Heart left ventricle (tissue), 16 donors: ENCODE measurements around the gene VPS18. TPM values are rescaled to one million over a fixed set of nuclear protein-coding genes. Genes with fewer than 3 reads are reported as not detected.

ENCODE experiments used
- ATAC-seq, 4 donors: fragments of 200-7000 bp; cut with Tn5 transposase; one replicate each; pipeline ENCODE4 v1.9.1; 2020 to 2022; ENCODE audit warnings: moderate library complexity in 4 of 4, mild to moderate bottlenecking in 3 of 4, moderate number of reproducible peaks in 1 of 4
- DNase-seq, 5 donors: peaks; one replicate each; pipeline ENCODE4 v3.0.0-alpha.2; 2020
- H3K27ac ChIP-seq, 12 donors: fragments of 200-600 bp; sonication (generic) in 4 of 12; one replicate each; pipeline versions ENCODE4 v1.5.0 to v1.8.0; 2016 to 2022; ENCODE audit warnings: mild to moderate bottlenecking in 2 of 12
- H3K27me3 ChIP-seq, 9 donors: fragments of 200-600 bp; sonication (generic) in 2 of 9; one replicate each; pipeline versions ENCODE4 v1.5.1 to v1.8.0; 2016 to 2022; ENCODE audit warnings: mild to moderate bottlenecking in 3 of 9
- H3K36me3 ChIP-seq, 9 donors: fragments of 200-600 bp; sonication (generic) in 2 of 9; one replicate each; pipeline versions ENCODE4 v1.5.0 to v1.8.0; 2018 to 2022; ENCODE audit warnings: mild to moderate bottlenecking in 2 of 9
- H3K4me1 ChIP-seq, 12 donors: fragments of 200-600 bp; sonication (generic) in 4 of 12; one replicate each; pipeline versions ENCODE4 v1.5.0 to v1.8.0; 2016 to 2022; ENCODE audit warnings: mild to moderate bottlenecking in 3 of 12
- H3K4me3 ChIP-seq, 12 donors: fragments of 200-600 bp; sonication (generic) in 4 of 12; one replicate each; pipeline versions ENCODE4 v1.5.0 to v1.8.0; 2017 to 2022; ENCODE audit warnings: mild to moderate bottlenecking in 9 of 12, moderate library complexity in 4 of 12
- H3K9me3 ChIP-seq, 12 donors: fragments of 200-600 bp; sonication (generic) in 4 of 12; one replicate each; pipeline versions ENCODE4 v1.5.0 to v1.8.0; 2016 to 2022; ENCODE audit warnings: mild to moderate bottlenecking in 1 of 12
- POLR2A ChIP-seq, 2 donors: fragments of 450-650 bp; IDR thresholded peaks; one replicate each; pipeline ENCODE4 v1.6.1; 2017; ENCODE audit warnings: antibody characterized with exemption in 2 of 2, mild to moderate bottlenecking in 2 of 2, moderate library complexity in 2 of 2
- WGBS, 4 donors: extraction: QIAGEN DNeasy Blood & Tissue Kit in 2 of 4; methylation state at CpG; one replicate each; pipeline versions ENCODE4 v1.1.5 to v1.1.7; 2013 to 2018; 5-methylcytosine and 5-hydroxymethylcytosine counted together
- intact Hi-C, 10 donors: fragments of 100-400 bp; cut with DNase I; formaldehyde crosslinking; loops; one replicate each; pipeline versions ENCODE4 v1.11.1 to v1.14.2; 2022
- polyA plus RNA-seq, 2 donors: library from polyadenylated mRNA; stranded (reverse); fragments of 200-250 nt; gene quantifications; one replicate each; pipeline ENCODE4 v1.2.3, GENCODE V29; 2013
- total RNA-seq, 9 donors: library from RNA; depleted of rRNA in 2 of 9; stranded (reverse); fragments of >200 nt in 2 of 9; fragmentation: NEBNext Ultra II Directional in 3 of 9; extraction: Animal tissue kit (Norgen Biotek cat#: 25700) in 3 of 9; gene quantifications; one replicate each; pipeline versions ENCODE4 v1.1.0 to v1.2.4, GENCODE V29; 2016 to 2023
- TF ChIP-seq, protein P1 (sequence below), 12 donors: fragments of 200-600 bp; sonication (generic) in 4 of 12; IDR thresholded peaks; one replicate each; pipeline versions ENCODE4 v1.5.0 to v1.8.0; 2018 to 2022; ENCODE audit warnings: antibody characterized with exemption in 12 of 12, mild to moderate bottlenecking in 5 of 12
- donor health status: ischemic (EF 13 %, LVEDD 7.1; RV severe dilation, severe dysfunction).
- donor health status: healthy with polysubstance abuse.
- donor health status: DM: no; HTN: yes; CAD: no.
- donor health status: DM: no; HTN: no; CAD: no.
- donor health status: ischemic (EF 25% LVEDD 6.9; RV normal size, moderate dysfunction).
- donor health status: ischemic (EF 25% LVEDD 5.7; RV mildly dilated, moderate dysfunction).
- donor health status: healthy.
- donor health status: DM: yes; HTN: yes; CAD: no.
- donor health status: ischemic (EF 35%, LVEDD 5.7; RV mildly dilated, moderate dysfunction).
- donor health status: nonischemic (EF 11% LVEDD 7.7; RV severe dilation, severe dysfunction).
- donor health status: DM: yes; HTN: yes; CAD: no.
- donor health status: PGD.
- donor health status: ischemic (EF 29% LVEDD 5.4; RV normal size, mild dysfunction).
- donor health status: nonischemic (EF 23%, LVEDD 6.1; RV moderate dilation, normal function).

Gene VPS18
- total and polyA plus RNA-seq, 11 donors = 14.7 to 29.2 (median 21.3) TPM

DNA sequence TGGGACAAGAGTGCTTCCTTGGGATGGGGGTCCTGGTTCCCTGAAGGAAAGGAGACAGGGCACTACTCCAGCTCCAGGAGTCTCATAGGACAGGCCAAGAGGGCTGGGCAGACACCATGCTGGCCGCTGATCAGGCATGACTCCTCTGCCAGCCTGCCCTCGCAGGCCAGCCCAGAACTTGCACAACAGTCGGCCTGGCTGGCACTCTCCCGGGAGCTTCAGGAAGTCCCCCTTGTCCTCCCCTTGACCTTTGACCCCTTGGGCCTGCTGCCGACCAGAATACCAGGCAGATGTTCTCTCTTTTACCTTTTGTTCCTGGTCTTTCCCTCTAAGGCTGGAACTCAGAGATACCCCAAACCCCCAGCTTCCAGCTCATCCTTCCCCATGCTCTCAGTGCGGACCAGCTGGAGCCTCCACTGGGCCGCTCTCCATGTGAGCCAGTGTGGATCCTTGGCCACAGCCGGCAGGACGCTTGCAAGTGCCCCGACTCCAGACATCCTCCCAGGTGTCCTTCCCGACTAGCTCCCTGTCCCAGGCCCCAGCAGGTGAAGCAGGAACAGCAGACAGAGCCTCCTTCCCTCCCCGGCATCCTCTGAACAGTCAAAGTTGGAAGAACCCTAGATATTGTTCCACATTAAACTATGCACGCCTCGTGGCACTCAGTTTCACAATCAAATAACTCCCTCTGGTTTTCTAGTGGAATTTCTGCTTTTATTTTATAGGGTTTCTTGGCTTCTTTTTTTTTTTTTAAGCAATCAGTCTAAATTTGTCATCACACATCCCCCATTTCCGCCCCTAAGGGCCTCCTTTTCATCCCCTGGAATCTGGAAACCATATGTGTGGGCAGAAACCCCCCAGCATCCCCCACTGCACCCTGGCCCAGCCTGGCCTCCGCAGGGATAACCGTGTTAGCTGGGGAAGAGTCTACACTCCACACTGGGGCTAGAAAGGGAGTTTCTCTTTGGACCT is 15.7 kb downstream of the VPS18 start:
- no peak for ATAC-seq
- H3K4me1 ChIP-seq = peaks cover 4 to 59% (median 33%) of the 10 kb centered on the region in 12 donors

DNA sequence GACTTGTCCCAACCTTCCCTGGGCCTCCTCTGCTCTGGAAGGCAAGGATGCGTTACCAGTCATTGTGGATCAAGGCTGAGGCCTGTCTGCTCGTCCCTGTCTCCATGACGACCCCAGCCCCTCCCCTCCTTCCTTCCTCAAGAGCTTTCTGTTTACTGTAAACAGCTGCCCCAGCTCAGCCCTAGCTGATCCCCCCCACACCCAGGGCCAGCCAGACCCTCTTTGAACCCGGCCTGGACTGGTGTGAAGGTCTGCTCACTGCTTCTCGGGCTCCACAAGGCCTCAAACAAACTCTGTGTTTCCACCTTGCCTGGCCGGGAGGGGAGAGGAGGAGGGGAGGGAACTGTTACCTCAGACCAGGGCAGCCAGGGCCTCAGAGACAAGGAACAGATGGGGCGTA is 16.9 kb downstream of the VPS18 start:
- TF ChIP-seq, protein P1, sequence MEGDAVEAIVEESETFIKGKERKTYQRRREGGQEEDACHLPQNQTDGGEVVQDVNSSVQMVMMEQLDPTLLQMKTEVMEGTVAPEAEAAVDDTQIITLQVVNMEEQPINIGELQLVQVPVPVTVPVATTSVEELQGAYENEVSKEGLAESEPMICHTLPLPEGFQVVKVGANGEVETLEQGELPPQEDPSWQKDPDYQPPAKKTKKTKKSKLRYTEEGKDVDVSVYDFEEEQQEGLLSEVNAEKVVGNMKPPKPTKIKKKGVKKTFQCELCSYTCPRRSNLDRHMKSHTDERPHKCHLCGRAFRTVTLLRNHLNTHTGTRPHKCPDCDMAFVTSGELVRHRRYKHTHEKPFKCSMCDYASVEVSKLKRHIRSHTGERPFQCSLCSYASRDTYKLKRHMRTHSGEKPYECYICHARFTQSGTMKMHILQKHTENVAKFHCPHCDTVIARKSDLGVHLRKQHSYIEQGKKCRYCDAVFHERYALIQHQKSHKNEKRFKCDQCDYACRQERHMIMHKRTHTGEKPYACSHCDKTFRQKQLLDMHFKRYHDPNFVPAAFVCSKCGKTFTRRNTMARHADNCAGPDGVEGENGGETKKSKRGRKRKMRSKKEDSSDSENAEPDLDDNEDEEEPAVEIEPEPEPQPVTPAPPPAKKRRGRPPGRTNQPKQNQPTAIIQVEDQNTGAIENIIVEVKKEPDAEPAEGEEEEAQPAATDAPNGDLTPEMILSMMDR (IDR thresholded peaks at IDR 0.05) = no peak
- TF ChIP-seq POLR2A (IDR thresholded peaks at IDR 0.05) = no peak
- Histone ChIP-seq H3K27ac (peak overlapping the region in 1 of 12 donors; percentile 9), H3K27me3 (no peaks in the 10 kb centered on the region), H3K4me3 (no peak overlapping the region), H3K36me3 (no peaks in the 10 kb centered on the region), H3K9me3 (no peaks in the 10 kb centered on the region), H3K4me1 (peaks cover 0 to 55% (median 31%) of the 10 kb centered on the region in 12 donors)
- ATAC-seq (no peak), DNase-seq (no peak)
- intact Hi-C loops = no loop called here
- WGBS, 4 donors = 60 to 81% (median 66%) methylated on average over 7 of the region's 7 CpGs

More for the DNA sequence above, 15.7 kb downstream of the VPS18 start:
- Histone ChIP-seq H3K36me3 (peaks cover 0 to under 1% (median 0%) of the 10 kb centered on the region in 9 donors), H3K4me3 (no peak overlapping the region), H3K9me3 (no peaks in the 10 kb centered on the region), H3K27ac (peak overlapping the region in 4 of 12 donors; percentile 7 to 100 (median 32)), H3K27me3 (no peaks in the 10 kb centered on the region)
- intact Hi-C loops = loop anchor here in 7 of 10 donors (5.0 to 10.0 kb wide), 5 partner anchors 32 to 425 kb away; partner anchors contain the start of genes INO80 (in 4 of the 7), NUSAP1 (in 1 of the 7) and OIP5 (in 1 of the 7)
- 62 to 73% (median 70%) methylated on average over 14 to 17 of the region's 17 CpGs for whole genome bisulfite sequencing, 4 donors
- no peak for TF ChIP-seq POLR2A (IDR thresholded peaks at IDR 0.05)
- TF ChIP-seq, protein P1 (IDR thresholded peaks at IDR 0.05) = no peak
- peak in 1 of 5 donors; percentile 63 for DNase-seq

DNA sequence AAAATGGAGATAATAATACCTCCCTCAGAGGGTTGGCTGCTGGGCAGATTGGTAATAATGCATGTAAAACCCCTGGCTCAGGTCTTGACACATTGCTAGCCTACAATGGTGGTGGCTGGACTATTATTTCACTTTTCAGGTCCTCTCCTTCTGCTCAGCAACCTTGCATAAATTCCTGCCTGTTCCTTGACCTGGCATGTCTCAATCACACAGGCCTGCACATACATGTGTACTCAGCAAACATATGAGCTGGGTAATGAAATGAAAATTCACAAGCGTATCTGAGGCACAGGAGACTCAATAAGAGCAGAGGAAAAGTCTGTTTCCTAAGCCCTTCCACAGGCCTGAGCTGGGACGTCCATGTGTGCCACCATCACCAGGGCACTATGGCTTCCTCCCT is 17.4 kb downstream of the VPS18 start:
- Histone ChIP-seq H3K36me3 (no peaks in the 10 kb centered on the region), H3K4me1 (peaks cover 0 to 54% (median 27%) of the 10 kb centered on the region in 12 donors), H3K27ac (no peak overlapping the region), H3K9me3 (no peaks in the 10 kb centered on the region), H3K4me3 (no peak overlapping the region), H3K27me3 (no peaks in the 10 kb centered on the region)
- DNase-seq (no peak), ATAC-seq (no peak)
- intact Hi-C loops = no loop called here
- TF ChIP-seq, protein P1 (IDR thresholded peaks at IDR 0.05) = no peak
- no peak for TF ChIP-seq POLR2A (IDR thresholded peaks at IDR 0.05)
- WGBS, 4 donors = 85 to 91% (median 87%) methylated on average over 2 of the region's 2 CpGs

DNA sequence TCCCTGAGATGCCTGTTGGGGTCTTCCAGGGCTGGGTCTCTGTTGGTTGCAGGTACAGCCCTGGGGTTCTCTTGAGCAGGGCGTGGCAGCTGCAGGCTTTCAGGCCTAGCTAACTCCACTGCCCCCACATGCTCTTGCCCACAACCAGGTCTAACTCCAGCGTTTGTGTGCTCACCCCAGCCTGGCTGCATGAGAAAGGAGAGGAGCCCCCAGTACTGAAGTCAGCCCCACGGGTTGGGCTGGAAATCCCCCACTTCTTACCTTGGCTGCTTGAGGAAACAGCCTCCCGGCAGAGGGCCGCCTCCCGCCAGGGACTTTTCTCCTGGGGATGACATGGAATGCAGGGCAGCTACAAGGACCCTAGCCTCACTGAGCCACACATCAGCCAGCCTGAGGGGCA is 18.2 kb downstream of the VPS18 start:
- TF ChIP-seq, protein P1 (IDR thresholded peaks at IDR 0.05) = no peak
- TF ChIP-seq POLR2A (IDR thresholded peaks at IDR 0.05) = no peak
- Histone ChIP-seq H3K9me3 (no peaks in the 10 kb centered on the region), H3K36me3 (no peaks in the 10 kb centered on the region), H3K27me3 (no peaks in the 10 kb centered on the region), H3K27ac (no peak overlapping the region), H3K4me1 (peaks cover 0 to 54% (median 19%) of the 10 kb centered on the region in 12 donors), H3K4me3 (no peak overlapping the region)
- DNase-seq (no peak), ATAC-seq (no peak)
- intact Hi-C loops = no loop called here
- 46 to 72% (median 54%) methylated on average over 3 to 6 of the region's 6 CpGs for WGBS, 4 donors
